AG04450 (cell line): Measurements from ENCODE around the gene TGFBR3. TPM values are rescaled to one million over a fixed set of nuclear protein-coding genes. Genes with fewer than 3 reads are reported as not detected.

Source experiments
- CTCF ChIA-PET: fragments of 300-600, 350-600 bp; formaldehyde crosslinking; extraction: SDS; loops from one replicate; lab custom pipeline; 2022; ENCODE audit warnings: antibody characterized with exemption, inconsistent platforms; lab: Charles Lee
- POLR2A ChIA-PET: fragments of 350-600 bp; formaldehyde crosslinking; extraction: SDS; loops from one replicate; lab custom pipeline; 2021; ENCODE audit warnings: antibody characterized with exemption, inconsistent platforms; lab: Yijun Ruan, JAX
- DNase-seq: peaks from one replicate; pipeline ENCODE4 v3.0.0-alpha.2; 2011; ENCODE audit warnings: low read depth, low spot score
- H3K27ac ChIP-seq: one replicate; pipeline ENCODE4 v1.5.1; 2012; ENCODE audit warnings: low read depth, low read length, control low read depth
- H3K27me3 ChIP-seq: one replicate; pipeline ENCODE4 v1.6.0; 2012; ENCODE audit warnings: low read length; ENCODE audit not compliant: control insufficient read depth, insufficient read depth
- H3K4me3 ChIP-seq: 2 replicates; pipeline ENCODE4 v1.5.1; 2011; ENCODE audit warnings: mild to moderate bottlenecking, low read depth, low read length, control low read depth
- H3K9me3 ChIP-seq: 2 replicates; pipeline ENCODE4 v1.5.1; 2012; ENCODE audit warnings: low read length; ENCODE audit not compliant: control insufficient read depth, insufficient read depth
- polyA plus RNA-seq: library from polyadenylated mRNA; depleted of rRNA; stranded (reverse); fragments of >200 nt; gene quantifications from 2 replicates; pipeline ENCODE4 v1.2.3, GENCODE V29; 2011
- TF ChIP-seq, protein P1 (sequence below): IDR thresholded peaks from 2 replicates; pipeline ENCODE4 v1.5.1; 2011; ENCODE audit warnings: low read depth, low read length, control low read depth, inconsistent platforms

Gene TGFBR3
- polyA plus RNA-seq, 1 experiment: 36.5 TPM

GRCh38 chr1:91850708-91851107, 35.2 kb downstream of the TGFBR3 start:
- no peak for DNase-seq
- TF ChIP-seq, protein P1, sequence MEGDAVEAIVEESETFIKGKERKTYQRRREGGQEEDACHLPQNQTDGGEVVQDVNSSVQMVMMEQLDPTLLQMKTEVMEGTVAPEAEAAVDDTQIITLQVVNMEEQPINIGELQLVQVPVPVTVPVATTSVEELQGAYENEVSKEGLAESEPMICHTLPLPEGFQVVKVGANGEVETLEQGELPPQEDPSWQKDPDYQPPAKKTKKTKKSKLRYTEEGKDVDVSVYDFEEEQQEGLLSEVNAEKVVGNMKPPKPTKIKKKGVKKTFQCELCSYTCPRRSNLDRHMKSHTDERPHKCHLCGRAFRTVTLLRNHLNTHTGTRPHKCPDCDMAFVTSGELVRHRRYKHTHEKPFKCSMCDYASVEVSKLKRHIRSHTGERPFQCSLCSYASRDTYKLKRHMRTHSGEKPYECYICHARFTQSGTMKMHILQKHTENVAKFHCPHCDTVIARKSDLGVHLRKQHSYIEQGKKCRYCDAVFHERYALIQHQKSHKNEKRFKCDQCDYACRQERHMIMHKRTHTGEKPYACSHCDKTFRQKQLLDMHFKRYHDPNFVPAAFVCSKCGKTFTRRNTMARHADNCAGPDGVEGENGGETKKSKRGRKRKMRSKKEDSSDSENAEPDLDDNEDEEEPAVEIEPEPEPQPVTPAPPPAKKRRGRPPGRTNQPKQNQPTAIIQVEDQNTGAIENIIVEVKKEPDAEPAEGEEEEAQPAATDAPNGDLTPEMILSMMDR: no peak
- Histone ChIP-seq H3K4me3 (no peak overlapping the region), H3K9me3 (no peaks in the 10 kb centered on the region), H3K27ac (no peak overlapping the region), H3K27me3 (no peaks in the 10 kb centered on the region)
- ChIA-PET CTCF (interaction anchor here (1.2 to 3.0 kb wide), 3 partner anchors 20 to 338 kb away, joined by 4 to 15 read pairs (median 11); no protein-coding TSS in a partner anchor), POLR2A (interaction anchor here (1.4 kb wide), 1 partner anchor 35 kb away, joined by 3 read pairs; the partner anchor contains the start of gene TGFBR3)

DNA sequence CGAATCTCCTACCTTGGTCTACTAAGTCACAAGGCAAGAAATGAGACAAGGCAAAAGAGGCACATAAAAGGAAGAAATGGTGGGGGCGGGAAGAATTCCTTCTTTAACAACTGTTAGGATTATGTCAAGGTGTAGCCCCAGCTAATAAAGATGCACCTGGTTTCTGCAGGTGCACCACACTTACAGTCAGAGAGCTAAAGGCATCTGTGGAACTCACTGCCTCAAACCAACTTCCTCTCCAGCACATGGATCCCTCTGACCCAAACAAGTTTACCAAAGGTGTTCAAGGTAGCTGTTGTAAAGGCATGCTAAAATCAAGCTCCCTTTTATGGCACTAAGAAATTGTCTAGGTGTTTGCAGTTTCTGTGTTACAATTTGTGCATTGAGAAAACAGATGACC, 38.1 kb downstream of the TGFBR3 start:
- TF ChIP-seq, protein P1: no peak
- Histone ChIP-seq H3K9me3 (peaks cover 3% of the 10 kb centered on the region; the same call in 1 of the 2 replicates), H3K27me3 (no peaks in the 10 kb centered on the region), H3K4me3 (no peak overlapping the region), H3K27ac (no peak overlapping the region)
- no peak for DNase-seq
- POLR2A ChIA-PET: no interaction called here
- CTCF ChIA-PET: interaction anchor here (1.0 to 4.0 kb wide), 2 partner anchors 18 to 336 kb away, joined by 4 to 12 read pairs; no protein-coding TSS in a partner anchor

- no peak overlapping the region for H3K27ac ChIP-seq
- CTCF ChIA-PET: interaction anchor here (0.6 to 4.0 kb wide), 4 partner anchors 16 to 90 kb away, joined by 3 to 12 read pairs (median 8); no protein-coding TSS in a partner anchor
- no peaks in the 10 kb centered on the region for H3K27me3 ChIP-seq
- peaks cover 3% of the 10 kb centered on the region; the same call in 1 of the 2 replicates for H3K9me3 ChIP-seq
- TF ChIP-seq, protein P1: no peak
- POLR2A ChIA-PET: interaction anchor here (1.0 kb wide), 1 partner anchor 277 kb away, joined by 3 read pairs; no protein-coding TSS in a partner anchor
- no peak overlapping the region for H3K4me3 ChIP-seq
- DNase-seq: no peak
Measured at GRCh38 chr1:91846639-91847013, 39.3 kb downstream of the TGFBR3 start.

DNA sequence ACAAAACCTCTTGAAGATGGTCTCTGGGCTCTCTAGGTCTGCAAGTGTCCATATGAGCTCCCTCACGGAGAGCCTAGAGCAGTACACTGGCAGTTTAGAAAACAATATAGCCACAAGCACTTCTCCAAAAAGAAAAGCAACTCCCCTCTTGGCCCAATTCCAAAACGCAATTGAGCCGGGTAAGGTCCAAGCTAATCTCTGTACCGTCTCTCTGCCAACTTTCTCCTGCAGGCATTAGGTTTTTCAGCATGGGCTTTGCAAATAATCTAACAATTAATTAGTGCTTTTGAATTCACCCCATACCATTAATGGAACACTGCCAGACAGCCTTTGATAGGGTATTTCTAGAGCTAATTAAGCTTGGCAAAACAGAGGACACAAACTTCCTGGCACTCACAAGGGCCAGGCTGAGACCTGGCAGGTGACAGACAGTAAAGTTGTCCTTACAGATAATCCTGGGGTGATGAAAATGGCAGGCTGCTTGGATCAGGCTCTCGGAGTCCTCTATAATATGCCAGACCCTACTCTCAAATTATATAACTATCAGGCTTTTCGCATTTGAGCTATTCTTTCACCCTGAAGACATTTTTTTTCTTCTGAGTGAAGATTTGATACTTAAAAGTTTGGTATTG, 39.8 kb downstream of the TGFBR3 start:
- no peak overlapping the region for H3K4me3 ChIP-seq
- no peaks in the 10 kb centered on the region for H3K27me3 ChIP-seq
- peak; percentile 29 for DNase-seq
- POLR2A ChIA-PET: interaction anchor here (1.0 to 1.5 kb wide), 4 partner anchors 14 to 276 kb away, joined by 3 to 5 read pairs (median 3); partner anchors contain the start of gene TGFBR3
- H3K9me3 ChIP-seq: peaks cover 3% of the 10 kb centered on the region; the same call in 1 of the 2 replicates
- no peak overlapping the region for H3K27ac ChIP-seq
- TF ChIP-seq, protein P1: no peak
- CTCF ChIA-PET: interaction anchor here (0.6 to 4.0 kb wide), 8 partner anchors 16 to 335 kb away, joined by 3 to 12 read pairs (median 5); no protein-coding TSS in a partner anchor
